ENCODE results near the gene SF3B1. TPM values are rescaled to one million over a fixed set of nuclear protein-coding genes. Genes with fewer than 3 reads are reported as not detected.
"Not testable (repeated sequence)": the region's sequence is repeated elsewhere in the genome, so short reads cannot be mapped to it uniquely, and the experiment has no call there.

Gene SF3B1
- total RNA-seq, 1 donor from 2014 or later = 370 TPM

GRCh38 chr2:197453914-197454398 is 19.1 kb upstream of the SF3B1 start:
- peak; percentile 24 for DNase-seq (ENCODE audit: low spot score, unreplicated experiment)
- no peaks in the 10 kb centered on the region for H3K9me3 Mint-ChIP-seq (ENCODE audit: low read depth)
- peak overlapping the region; percentile 95 for H3K4me3 Mint-ChIP-seq (ENCODE audit: low read depth)

GRCh38 chr2:197453123-197453913 is 18.5 kb upstream of the SF3B1 start, which contains the start of gene COQ10B:
TSS of gene COQ10B (plus strand) at chr2:197453552. CDS start at chr2:197453561, 9 bp downstream.
- H3K27me3 Mint-ChIP-seq = no peaks in the 10 kb centered on the region
- H3K27ac Mint-ChIP-seq = peak within 1 kb of the TSS; percentile 98
- H3K4me1 Mint-ChIP-seq (ENCODE audit: low read depth) = peaks cover 15% of the 10 kb centered on the region
- peak within 1 kb of the TSS; percentile 95 for H3K4me3 Mint-ChIP-seq (ENCODE audit: low read depth)
- peak; percentile 97 for DNase-seq (ENCODE audit: low spot score, unreplicated experiment)
- TF ChIP-seq CTCF (IDR thresholded peaks at IDR 0.05; ENCODE audit: unreplicated experiment) = peak; percentile 37
- no peaks in the 10 kb centered on the region for H3K9me3 Mint-ChIP-seq (ENCODE audit: low read depth)
- no peaks in the 10 kb centered on the region for H3K36me3 Mint-ChIP-seq (ENCODE audit: insufficient read depth)

More at GRCh38 chr2:197453914-197454398, 19.1 kb upstream of the SF3B1 start:
- H3K4me1 Mint-ChIP-seq (ENCODE audit: low read depth) = peaks cover 15% of the 10 kb centered on the region
- TF ChIP-seq CTCF (IDR thresholded peaks at IDR 0.05; ENCODE audit: unreplicated experiment) = no peak
- H3K27me3 Mint-ChIP-seq = no peaks in the 10 kb centered on the region
- no peaks in the 10 kb centered on the region for H3K36me3 Mint-ChIP-seq (ENCODE audit: insufficient read depth)
- peak overlapping the region; percentile 98 for H3K27ac Mint-ChIP-seq

- peak overlapping the region; percentile 98 for H3K27ac Mint-ChIP-seq
- peaks cover 15% of the 10 kb centered on the region for H3K4me1 Mint-ChIP-seq (ENCODE audit: low read depth)
- H3K9me3 Mint-ChIP-seq (ENCODE audit: low read depth) = no peaks in the 10 kb centered on the region
- H3K4me3 Mint-ChIP-seq (ENCODE audit: low read depth) = peak overlapping the region; percentile 95
- no peaks in the 10 kb centered on the region for H3K36me3 Mint-ChIP-seq (ENCODE audit: insufficient read depth)
- no peak for DNase-seq (ENCODE audit: low spot score, unreplicated experiment)
- H3K27me3 Mint-ChIP-seq = no peaks in the 10 kb centered on the region
- TF ChIP-seq CTCF (IDR thresholded peaks at IDR 0.05; ENCODE audit: unreplicated experiment) = no peak
Observed at GRCh38 chr2:197452754-197453122, 17.9 kb upstream of the SF3B1 start.

- H3K4me3 Mint-ChIP-seq (ENCODE audit: low read depth); DNase-seq (ENCODE audit: low spot score, unreplicated experiment); H3K36me3 Mint-ChIP-seq (ENCODE audit: insufficient read depth); H3K27me3 Mint-ChIP-seq; H3K9me3 Mint-ChIP-seq (ENCODE audit: low read depth); H3K27ac Mint-ChIP-seq: not testable (repeated sequence)
- peaks cover 15% of the 10 kb centered on the region for H3K4me1 Mint-ChIP-seq (ENCODE audit: low read depth)
Observed at GRCh38 chr2:197450935-197451358, 16.1 kb upstream of the SF3B1 start.

- no peaks in the 10 kb centered on the region for H3K9me3 Mint-ChIP-seq (ENCODE audit: low read depth)
- no peak for TF ChIP-seq CTCF (IDR thresholded peaks at IDR 0.05; ENCODE audit: unreplicated experiment)
- H3K27ac Mint-ChIP-seq = no peak overlapping the region
- no peak overlapping the region for H3K4me3 Mint-ChIP-seq (ENCODE audit: low read depth)
- DNase-seq (ENCODE audit: low spot score, unreplicated experiment) = no peak
- H3K36me3 Mint-ChIP-seq (ENCODE audit: insufficient read depth) = no peaks in the 10 kb centered on the region
- H3K27me3 Mint-ChIP-seq = no peaks in the 10 kb centered on the region
- peaks cover 15% of the 10 kb centered on the region for H3K4me1 Mint-ChIP-seq (ENCODE audit: low read depth)
Observed at GRCh38 chr2:197450465-197450864, 15.6 kb upstream of the SF3B1 start.

- Mint-ChIP-seq H3K4me1 (ENCODE audit: low read depth) (no peaks in the 10 kb centered on the region), H3K27me3 (no peaks in the 10 kb centered on the region), H3K27ac (no peak overlapping the region), H3K36me3 (ENCODE audit: insufficient read depth) (no peaks in the 10 kb centered on the region), H3K4me3 (ENCODE audit: low read depth) (no peak overlapping the region), H3K9me3 (ENCODE audit: low read depth) (no peaks in the 10 kb centered on the region)
- DNase-seq (ENCODE audit: low spot score, unreplicated experiment) = no peak
- no peak for TF ChIP-seq CTCF (IDR thresholded peaks at IDR 0.05; ENCODE audit: unreplicated experiment)
Observed at GRCh38 chr2:197446844-197447243, 12.0 kb upstream of the SF3B1 start.

Measured in progenitor cell of endocrine pancreas (in vitro differentiated cells).